Measurements from ENCODE around the gene PC.

The PC gene

DNA sequence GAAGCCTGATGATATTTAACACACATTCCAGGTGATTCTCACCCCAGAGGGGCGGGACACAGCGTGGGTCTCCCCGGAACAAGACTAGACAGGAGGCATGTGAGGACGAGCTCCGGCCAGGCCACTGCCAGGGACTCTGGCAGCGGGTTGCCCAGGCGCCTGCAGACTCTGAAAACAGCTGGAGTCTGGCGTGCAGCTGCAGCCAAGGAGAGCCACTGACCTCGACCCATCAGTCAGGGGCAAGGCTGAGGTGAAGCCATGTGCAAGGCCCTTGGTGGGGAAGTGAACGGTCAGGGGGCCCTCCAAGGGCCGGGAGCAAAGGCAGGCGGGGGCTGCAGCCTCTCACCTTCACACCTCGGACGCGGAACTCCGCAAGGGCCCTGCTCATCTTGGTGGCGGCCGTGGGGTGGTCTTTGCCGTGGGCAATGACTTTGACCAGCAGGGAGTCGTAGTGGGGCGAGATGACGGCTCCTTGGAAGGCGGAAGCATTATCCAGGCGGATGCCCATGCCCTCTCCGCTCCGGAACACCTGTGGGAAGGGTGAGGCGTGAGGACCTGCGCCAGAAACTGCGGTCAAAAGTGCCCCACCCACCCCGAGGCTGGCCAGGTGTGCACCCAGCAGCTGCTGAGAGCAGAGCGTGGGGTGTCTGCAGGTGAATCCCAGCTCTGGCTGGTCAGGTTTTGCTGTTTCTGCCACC is 94.6 kb downstream of the PC start:
- no peak for DNase-seq

DNA sequence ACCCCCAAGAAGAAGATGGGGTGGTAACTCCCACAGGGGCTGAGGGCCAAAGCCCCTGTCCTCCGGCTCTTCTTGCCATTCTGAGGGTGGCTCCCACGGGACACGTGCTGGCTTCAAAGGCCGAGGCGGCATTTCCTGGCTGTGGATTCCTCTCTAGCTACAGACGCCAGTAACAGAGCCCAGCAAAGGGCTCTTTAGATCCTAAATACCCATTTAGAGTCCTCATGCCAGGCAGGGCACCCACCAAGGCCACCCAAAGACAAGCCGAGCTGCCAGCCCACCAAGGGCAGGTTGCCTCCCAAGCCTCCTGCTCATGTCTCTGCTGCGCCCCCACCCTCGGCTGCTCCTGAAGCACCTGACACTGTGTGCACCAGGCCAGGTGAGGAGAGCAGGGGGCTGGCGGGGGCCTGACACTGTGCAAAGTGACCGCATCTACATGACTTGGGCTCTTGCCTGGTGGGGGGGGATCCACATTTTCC is 95.6 kb downstream of the PC start:
- no peak for DNase-seq

DNA sequence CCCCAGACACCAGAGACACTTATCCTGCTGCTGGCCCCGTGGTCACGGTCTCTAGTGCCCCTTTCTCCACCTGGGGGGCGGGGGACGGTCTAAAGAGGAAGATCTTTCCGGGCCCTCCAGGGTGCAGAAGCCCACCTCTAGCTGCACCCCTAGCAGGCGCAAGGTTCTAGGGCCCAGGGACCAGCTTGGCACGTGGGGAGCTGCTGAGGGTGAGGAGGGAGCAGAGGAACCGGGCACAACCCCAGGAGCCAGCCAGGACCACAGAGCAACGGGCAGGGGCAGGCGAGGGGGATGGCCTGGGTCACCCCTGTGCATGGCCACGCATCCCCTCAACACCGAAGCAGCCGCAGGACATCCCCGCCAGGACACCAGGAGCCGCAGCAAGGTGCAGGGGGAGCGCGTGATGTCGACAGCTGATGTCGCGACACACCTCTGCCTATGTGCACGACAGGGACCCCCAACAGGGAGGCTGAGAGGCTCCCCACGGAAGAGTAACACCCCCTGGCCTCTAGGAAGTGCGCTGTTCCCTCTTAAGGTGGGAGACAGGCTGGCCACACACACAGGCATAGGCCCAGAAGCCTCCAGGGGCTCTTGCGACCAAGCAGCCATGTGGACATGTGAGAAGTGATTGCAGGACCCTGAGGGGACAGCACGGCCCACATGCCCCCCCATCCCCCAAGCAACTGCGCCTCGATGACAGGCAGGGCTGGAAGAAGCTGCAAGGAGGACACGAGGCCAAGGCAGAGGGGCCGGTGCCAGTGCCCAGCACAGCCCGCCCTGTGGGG is 96.2 kb downstream of the PC start:
- no peak for DNase-seq

DNA sequence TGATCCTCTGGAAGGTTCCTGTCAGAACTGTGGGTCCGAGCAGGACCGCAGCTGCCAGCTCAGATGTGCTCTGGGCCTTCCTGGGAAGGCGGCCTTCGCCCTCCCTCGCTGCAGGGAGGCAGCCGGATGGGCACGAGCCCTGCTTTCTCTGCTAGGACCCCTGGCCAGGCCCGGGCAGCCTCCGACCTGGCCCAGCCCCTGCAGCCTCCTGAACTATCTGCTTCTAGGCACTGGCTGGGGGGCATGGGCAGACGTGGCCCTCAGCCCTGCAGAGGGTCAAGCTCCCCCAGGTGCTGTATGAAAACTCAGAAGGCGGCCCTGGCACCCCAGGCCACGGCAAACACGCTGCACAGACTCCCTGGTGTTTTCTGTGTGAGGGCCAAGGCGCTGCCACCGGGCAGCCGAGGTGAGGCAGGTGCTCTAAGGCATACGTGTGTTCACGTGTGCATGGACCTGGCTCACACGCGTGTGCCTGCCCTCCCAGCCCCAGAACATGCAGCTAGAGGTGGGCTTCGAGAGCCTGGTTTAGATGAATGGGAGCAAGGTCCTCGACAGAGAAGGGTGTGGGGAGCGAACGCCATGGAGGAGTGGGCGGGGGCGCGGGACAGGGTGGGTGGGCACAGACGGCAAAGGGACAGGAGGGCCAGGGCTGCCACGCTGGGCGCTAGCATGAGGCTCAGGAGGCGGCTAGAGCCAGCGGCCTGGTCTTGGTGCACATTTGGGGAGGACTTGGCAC is 97.0 kb downstream of the PC start:
- no peak for DNase-seq

DNA sequence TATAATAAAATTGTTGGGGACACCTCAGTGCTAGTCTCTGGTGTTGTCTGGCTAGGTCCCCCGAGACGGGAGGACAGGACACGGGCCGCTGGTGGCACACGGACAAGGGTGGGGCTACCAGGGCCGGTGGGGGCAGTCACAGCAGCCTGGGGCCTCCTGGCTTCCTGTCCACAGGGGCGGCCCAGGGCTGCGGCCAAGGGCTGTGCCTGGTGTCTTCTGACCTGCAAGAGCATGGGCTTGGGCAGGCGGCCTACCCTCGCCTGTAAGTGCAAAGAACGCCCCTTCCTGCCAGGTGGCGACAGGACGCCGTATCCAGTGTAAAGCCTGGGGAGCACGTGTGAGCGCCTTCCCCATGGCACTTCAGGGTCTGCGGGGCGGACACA is 97.7 kb downstream of the PC start:
- no peak for DNase-seq

DNA sequence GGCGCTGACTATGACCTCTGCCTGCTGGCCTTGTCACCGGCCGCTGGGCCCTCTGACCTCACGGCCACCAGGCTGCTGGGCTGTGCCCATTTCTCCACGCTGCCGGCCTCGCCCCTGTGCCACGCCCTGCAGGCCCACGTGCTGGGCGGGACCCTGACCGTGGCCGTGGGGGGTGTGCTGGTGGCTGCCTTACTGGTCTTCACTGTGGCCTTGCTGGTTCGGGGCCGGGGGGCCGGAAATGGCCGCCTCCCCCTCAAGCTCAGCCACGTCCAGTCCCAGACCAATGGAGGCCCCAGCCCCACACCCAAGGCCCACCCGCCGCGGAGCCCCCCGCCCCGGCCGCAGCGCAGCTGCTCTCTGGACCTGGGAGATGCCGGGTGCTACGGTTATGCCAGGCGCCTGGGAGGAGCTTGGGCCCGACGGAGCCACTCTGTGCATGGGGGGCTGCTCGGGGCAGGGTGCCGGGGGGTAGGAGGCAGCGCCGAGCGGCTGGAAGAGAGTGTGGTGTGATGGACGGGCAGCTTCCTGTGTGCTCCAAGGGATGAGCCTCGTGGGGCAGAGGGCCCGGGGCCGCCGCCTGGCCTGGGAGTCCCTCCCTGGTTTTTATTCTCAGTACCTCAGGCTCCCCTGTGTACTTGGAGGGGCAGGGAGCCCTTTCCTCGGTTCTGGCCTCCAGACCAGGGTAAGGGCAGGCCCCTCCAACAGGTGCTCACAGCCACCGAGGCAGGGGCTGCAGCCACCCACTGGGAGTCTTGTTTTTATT is 98.3 kb downstream of the PC start:
- DNase-seq: no peak

DNA sequence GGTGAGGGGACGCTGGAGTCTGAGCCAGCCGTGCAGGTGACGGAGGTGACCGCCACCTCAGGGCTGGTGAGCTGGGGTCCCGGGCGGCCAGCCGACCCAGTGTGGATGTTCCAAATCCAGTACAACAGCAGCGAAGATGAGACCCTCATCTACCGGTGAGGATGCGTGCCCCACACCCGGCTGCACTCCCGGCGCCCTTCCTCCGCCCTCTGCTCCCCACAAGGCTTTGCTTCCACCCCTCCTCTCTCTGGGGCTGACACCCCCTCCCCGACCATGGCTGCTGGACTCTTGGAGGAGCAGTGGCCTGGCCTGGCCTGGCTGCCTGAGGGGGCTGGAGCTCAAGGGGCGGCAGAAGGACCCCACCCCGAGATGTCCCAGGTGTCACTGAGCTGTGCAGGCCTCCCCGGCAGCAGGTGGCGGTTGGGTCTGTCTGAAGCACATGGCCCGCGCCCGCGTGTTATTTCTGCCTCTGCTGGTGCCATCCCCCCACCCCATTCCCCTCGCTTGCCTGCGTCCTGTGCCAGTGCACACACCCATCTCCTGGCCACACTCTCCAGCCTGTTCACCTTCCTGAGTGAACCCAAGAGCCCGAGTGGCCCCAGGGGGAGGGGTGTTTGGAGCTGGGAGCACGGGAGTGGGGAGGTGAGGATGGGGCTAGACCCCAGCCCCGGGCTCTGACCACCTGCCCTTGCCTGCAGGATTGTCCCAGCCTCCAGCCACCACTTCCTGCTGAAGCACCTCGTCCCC is 99.1 kb downstream of the PC start:
- DNase-seq: no peak

DNA sequence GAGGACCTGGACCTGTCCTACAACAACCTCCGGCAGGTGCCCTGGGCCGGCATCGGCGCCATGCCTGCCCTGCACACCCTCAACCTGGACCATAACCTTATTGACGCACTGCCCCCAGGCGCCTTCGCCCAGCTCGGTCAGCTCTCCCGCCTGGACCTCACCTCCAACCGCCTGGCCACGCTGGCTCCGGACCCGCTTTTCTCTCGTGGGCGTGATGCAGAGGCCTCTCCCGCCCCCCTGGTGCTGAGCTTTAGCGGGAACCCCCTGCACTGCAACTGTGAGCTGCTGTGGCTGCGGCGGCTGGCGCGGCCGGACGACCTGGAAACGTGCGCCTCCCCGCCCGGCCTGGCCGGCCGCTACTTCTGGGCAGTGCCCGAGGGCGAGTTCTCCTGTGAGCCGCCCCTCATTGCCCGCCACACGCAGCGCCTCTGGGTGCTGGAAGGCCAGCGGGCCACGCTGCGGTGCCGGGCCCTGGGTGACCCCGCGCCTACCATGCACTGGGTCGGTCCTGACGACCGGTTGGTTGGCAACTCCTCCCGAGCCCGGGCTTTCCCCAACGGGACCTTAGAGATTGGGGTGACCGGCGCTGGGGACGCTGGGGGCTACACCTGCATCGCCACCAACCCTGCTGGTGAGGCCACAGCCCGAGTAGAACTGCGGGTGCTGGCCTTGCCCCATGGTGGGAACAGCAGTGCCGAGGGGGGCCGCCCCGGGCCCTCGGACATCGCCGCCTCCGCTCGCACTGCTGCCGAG is 99.8 kb downstream of the PC start:
- DNase-seq: no peak

DNA sequence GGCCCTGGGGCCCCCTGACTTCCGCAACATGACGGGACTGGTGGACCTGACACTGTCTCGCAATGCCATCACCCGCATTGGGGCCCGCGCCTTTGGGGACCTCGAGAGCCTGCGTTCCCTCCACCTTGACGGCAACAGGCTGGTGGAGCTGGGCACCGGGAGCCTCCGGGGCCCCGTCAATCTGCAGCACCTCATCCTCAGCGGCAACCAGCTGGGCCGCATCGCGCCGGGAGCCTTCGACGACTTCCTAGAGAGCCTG is 100.3 kb downstream of the PC start:
- no peak for DNase-seq

- no peak for DNase-seq
These were observed 100.8 kb downstream of the PC start for GRCh38 chr11:66857234-66857926.

GRCh38 chr11:66856496-66857233 is 101.5 kb downstream of the PC start, which contains the start of gene LRFN4:
Gene LRFN4, plus strand, starts transcription at chr11:66857064. Its CDS starts 681 bp downstream, at chr11:66857745.
- DNase-seq: peak; percentile 68

DNA sequence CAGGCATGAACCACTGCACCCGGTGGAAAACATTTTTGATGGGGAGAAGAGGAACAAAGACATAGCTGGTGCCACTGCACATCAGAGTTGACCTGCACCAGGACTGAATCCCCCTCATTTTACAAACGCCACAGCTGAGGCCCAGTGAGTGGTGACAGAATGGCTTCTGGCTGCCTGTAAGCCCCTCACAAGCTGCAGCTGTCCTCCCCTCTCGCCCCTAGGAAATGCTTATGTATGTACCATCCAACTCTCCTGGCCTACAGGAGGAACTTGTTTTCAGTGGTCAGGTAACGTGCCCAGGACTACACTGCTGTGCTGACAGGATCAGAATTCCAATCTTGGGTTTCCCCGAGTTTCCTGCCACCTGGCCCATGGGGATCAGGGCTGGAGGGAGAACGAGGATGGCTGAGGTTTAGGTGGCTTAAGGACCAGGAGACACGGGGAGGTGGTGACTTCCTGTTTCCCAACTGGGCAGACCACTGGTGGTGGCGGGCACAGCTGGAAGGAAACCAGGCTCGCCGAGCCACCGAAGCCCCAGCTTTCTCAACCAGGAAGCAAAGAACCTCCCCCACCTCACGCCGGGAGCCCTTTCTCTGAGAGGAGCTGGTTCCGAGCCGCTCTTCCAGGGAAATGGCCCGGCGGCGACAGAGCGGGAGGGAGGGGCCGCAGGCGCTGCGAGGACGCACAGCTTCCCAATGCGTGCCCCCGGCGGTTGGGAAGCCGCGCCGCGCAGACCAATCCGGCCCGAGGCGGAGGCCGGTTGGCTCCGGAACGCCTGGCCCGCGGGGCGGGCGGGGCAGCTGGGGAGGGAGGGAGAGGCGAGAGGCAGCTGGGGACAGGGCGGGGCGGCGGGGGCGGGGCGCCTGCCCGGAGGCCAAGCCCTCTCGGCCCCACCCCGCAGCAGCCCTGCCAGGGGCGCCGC is 102.3 kb downstream of the PC start:
- DNase-seq: peak; percentile 85

DNA sequence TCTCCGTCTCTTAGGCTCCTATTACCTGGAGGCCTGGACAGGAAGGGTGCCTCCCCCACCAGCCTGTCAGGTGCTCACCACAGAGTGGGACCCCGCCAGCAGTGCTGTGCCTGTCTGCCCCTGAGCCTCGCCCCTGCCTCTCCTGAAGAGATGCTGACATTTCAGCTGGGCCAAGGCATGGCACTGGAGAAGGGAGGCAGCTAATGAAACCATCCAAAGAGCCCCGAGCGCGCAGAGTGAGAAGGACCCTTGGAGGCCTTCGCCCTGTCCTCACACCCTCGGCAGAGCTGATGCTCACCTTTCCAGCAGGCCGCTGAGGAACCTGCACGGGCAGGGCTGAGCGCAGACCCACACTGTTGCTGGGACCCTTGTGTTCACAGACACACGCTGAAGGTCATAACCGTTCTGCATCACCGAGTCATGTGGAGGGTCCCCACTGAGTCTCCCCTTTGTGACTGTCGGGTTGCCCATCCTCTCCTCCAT is 103.4 kb downstream of the PC start:
- DNase-seq: no peak

DNA sequence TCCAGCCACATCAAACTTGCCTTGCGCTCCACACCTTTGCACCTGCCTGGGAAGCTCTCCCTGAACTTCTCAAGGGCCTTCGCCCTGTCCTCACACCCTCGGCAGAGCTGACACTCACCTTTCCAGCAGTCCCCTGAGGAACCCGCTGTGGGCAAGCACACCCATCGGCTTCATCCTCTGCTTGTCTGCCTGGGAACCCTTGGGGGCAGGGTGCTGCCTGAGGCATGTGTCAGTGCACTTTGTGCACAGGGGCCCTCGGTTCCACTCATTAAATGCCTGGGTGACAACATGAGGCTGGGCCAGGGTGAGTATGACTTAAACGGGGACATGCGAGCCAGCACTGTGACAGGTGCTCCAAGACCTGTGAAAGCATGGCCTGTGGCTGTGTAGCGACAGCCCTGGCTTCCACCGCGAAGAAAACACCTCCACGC is 103.9 kb downstream of the PC start:
- no peak for DNase-seq

DNA sequence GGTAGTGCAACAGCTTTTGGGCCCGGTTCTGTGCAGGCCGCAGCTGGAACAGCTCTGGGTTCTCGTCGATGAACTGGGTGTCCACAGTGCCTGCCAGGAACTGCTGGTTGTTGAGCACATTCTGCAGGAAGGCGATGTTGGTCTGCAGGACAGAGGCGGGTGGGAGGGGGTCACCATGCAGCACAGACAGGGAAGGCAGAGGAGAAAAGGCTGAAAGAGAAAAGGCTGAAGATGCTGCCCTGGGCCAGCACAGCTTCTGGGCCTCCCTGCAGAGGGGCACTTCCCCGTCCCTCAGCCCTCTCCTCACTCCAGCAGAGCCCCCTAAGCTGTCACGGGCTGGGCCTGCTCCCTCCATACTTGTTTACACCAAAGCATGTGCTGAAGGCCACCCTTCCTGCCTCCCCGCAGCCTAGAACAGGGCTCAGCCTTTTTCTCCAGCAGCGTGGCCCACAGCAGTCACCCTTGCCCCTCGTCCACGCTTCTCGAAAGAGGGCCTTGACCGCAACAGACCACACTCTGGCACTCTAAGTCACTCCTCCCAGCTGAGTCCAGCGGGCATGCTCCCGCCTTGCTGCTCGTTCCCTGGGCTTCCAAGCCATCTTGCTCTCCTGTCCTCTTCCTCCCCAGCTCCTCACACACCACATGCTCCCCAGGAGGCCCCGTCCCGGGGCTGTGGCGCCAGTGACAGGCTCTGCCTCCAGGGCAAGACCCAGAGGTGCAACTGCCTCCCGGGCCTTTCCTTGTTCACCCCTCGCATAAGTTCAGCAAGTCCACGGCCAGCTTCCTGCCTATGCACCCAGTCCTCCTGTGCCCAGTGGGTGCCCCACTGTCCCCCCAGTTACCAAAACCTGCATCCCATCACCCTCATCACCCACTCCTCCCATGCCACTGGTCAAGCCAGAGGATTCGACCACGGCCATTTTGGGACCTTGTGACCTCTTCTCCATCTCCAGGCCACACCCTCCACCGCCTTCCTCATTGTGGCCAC is 104.6 kb downstream of the PC start:
- no peak for DNase-seq

DNA sequence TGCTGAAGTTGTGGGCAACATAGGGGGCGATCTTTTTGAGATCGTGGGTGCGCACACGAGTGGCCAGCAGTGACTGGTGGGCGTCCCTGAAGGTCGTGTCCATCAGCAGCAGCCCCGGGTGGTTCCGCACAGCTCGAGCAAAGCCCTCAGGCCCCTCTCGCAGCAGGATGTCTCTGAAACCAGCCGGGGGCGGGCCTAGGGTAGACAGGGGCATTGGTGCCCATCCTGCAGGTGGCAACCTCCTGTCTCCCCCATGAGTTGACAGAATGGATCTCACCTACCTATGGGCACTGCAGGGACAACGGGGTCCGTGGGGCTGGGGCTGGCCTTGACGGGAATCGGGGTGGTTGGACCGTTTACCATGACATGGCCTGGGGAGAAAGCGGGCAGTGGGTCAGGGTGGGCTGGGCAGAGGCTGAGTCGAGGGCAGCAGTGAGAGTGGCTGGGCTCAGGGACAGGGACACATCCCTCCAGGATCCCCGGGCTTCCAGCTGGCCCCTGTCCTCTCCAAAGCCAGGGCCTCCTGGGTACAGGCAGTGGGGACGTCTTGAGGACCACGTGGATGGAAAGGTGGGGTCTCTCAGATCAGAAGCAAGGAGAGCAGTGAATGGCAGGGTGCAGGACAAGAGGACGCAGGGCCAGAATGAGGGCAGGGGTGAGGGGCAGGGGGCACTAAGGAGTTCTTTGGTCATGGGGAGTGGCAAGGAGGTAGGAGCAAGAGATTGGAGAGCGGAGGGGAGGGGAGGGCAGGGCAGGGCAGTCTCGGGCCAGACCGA is 105.5 kb downstream of the PC start:
- no peak for DNase-seq

All from CD4-positive, alpha-beta T cell treated with Interleukin-6 for 4 hours (primary cell).